H9 (cell line): ENCODE results near the gene STX8. TPM values are rescaled to one million over a fixed set of nuclear protein-coding genes. Genes with fewer than 3 reads are reported as not detected.

Experiments
- DNase-seq: peaks from one replicate; pipeline ENCODE4 v3.0.0-alpha.2; 2017
- H2AFZ ChIP-seq: one replicate; pipeline ENCODE4 v1.6.1; 2013; ENCODE audit warnings: mild to moderate bottlenecking, low read length, control low read depth, moderate library complexity
- H2AK5ac ChIP-seq: 2 replicates; pipeline ENCODE4 v1.6.1; 2013; ENCODE audit warnings: low read length, control low read depth, mixed read lengths; ENCODE audit not compliant: insufficient read length
- H2BK120ac ChIP-seq: one replicate; pipeline ENCODE4 v1.6.1; 2013; ENCODE audit warnings: low read depth, mild to moderate bottlenecking, low read length, control low read depth, inconsistent platforms; ENCODE audit not compliant: poor library complexity, severe bottlenecking
- H2BK12ac ChIP-seq: 2 replicates; pipeline ENCODE4 v1.6.1; 2013; ENCODE audit warnings: low read length, control low read depth, mixed read lengths, low read depth; ENCODE audit not compliant: insufficient read length
- H2BK15ac ChIP-seq: 2 replicates; pipeline ENCODE4 v1.6.1; 2013; ENCODE audit warnings: low read depth, low read length, control low read depth
- H2BK20ac ChIP-seq: one replicate; pipeline ENCODE4 v1.6.1; 2013; ENCODE audit warnings: low read depth, mild to moderate bottlenecking, low read length, control low read depth, inconsistent platforms; ENCODE audit not compliant: poor library complexity, severe bottlenecking
- H2BK5ac ChIP-seq: 2 replicates; pipeline ENCODE4 v1.6.1; 2013; ENCODE audit warnings: low read length, control low read depth, mixed read lengths; ENCODE audit not compliant: insufficient read length
- H3K14ac ChIP-seq: 2 replicates; pipeline ENCODE4 v1.6.1; 2013; ENCODE audit warnings: low read length, control low read depth; ENCODE audit not compliant: insufficient read depth
- H3K18ac ChIP-seq: 2 replicates; pipeline ENCODE4 v1.6.1; 2013; ENCODE audit warnings: low read depth, mild to moderate bottlenecking, mixed read lengths, low read length, control low read depth; ENCODE audit not compliant: insufficient read length
- H3K23ac ChIP-seq: 2 replicates; pipeline ENCODE4 v1.6.1; 2013; ENCODE audit warnings: low read length, control low read depth, mixed read lengths, low read depth; ENCODE audit not compliant: insufficient read length
- H3K23me2 ChIP-seq: 2 replicates; pipeline ENCODE4 v1.6.1; 2013; ENCODE audit warnings: low read depth, mild to moderate bottlenecking, mixed read lengths, low read length, control low read depth; ENCODE audit not compliant: insufficient read length, poor library complexity, severe bottlenecking
- H3K27ac ChIP-seq: 2 replicates; pipeline ENCODE4 v1.5.1; 2013; ENCODE audit warnings: low read length, control low read depth, mixed read lengths, low read depth; ENCODE audit not compliant: insufficient read length
- H3K27me3 ChIP-seq: 2 replicates; pipeline ENCODE4 v1.6.1; 2013; ENCODE audit warnings: low read length, control low read depth, inconsistent platforms; ENCODE audit not compliant: insufficient read depth
- H3K4ac ChIP-seq: 2 replicates; pipeline ENCODE4 v1.6.1; 2013; ENCODE audit warnings: low read depth, mild to moderate bottlenecking, control low read depth, inconsistent platforms, low read length, moderate library complexity
- H3K4me1 ChIP-seq: 2 replicates; pipeline ENCODE4 v1.6.1; 2013; ENCODE audit warnings: low read length, control low read depth, inconsistent platforms; ENCODE audit not compliant: insufficient read depth
- H3K4me2 ChIP-seq: 2 replicates; pipeline ENCODE4 v1.6.1; 2013; ENCODE audit warnings: low read length, control low read depth, mixed read lengths; ENCODE audit not compliant: insufficient read length, insufficient read depth
- H3K56ac ChIP-seq: 2 replicates; pipeline ENCODE4 v1.6.1; 2013; ENCODE audit warnings: low read depth, mild to moderate bottlenecking, mixed read lengths, low read length, control low read depth; ENCODE audit not compliant: insufficient read length
- H3K79me1 ChIP-seq: 2 replicates; pipeline ENCODE4 v1.6.1; 2013; ENCODE audit warnings: low read depth, mild to moderate bottlenecking, moderate library complexity, low read length, control low read depth, inconsistent platforms; ENCODE audit not compliant: insufficient read depth, poor library complexity, severe bottlenecking
- H3K79me2 ChIP-seq: 2 replicates; pipeline ENCODE4 v1.6.1; 2013; ENCODE audit warnings: low read length, control low read depth, inconsistent platforms; ENCODE audit not compliant: insufficient read depth
- H3K9ac ChIP-seq: 2 replicates; pipeline ENCODE4 v1.6.1; 2013; ENCODE audit warnings: low read length, control low read depth, mixed read lengths; ENCODE audit not compliant: insufficient read length; ENCODE audit errors: extremely low read depth
- H3K9me3 ChIP-seq: one replicate; pipeline ENCODE4 v1.6.1; 2013; ENCODE audit warnings: low read depth, low read length, inconsistent platforms; ENCODE audit not compliant: control insufficient read depth
- H3T11ph ChIP-seq: one replicate; pipeline ENCODE4 v1.6.1; 2013; ENCODE audit warnings: mild to moderate bottlenecking, low read length, control low read depth, inconsistent platforms
- H4K20me1 ChIP-seq: one replicate; pipeline ENCODE4 v1.6.1; 2013; ENCODE audit not compliant: control insufficient read depth, insufficient read length, insufficient read depth
- H4K5ac ChIP-seq: 2 replicates; pipeline ENCODE4 v1.6.1; 2013; ENCODE audit warnings: low read depth, mild to moderate bottlenecking, mixed read lengths, low read length, control low read depth; ENCODE audit not compliant: insufficient read length
- H4K8ac ChIP-seq: replicated peaks from 2 replicates; pipeline ENCODE4 v1.6.1; 2013; ENCODE audit warnings: low read length, control low read depth, mixed read lengths, low read depth; ENCODE audit not compliant: insufficient read length
- H4K91ac ChIP-seq: 2 replicates; pipeline ENCODE4 v1.6.1; 2013; ENCODE audit warnings: low read depth, mild to moderate bottlenecking, moderate library complexity, mixed read lengths, low read length, control low read depth; ENCODE audit not compliant: insufficient read length
- H3K27ac Mint-ChIP-seq, 3 experiments: 2 replicates in 2 of 3; 3 replicates in 1 of 3; pipeline ENCODE4 v1.8.0; 2020 to 2021; ENCODE audit warnings: mixed read lengths in 3 of 3, mild to moderate bottlenecking in 1 of 3, moderate library complexity in 1 of 3
- H3K27me3 Mint-ChIP-seq: 2 replicates; pipeline ENCODE4 v1.8.0; 2021; ENCODE audit warnings: low read depth, mild to moderate bottlenecking, moderate library complexity, mixed read lengths
- H3K36me3 Mint-ChIP-seq, 3 experiments: 2 replicates in 2 of 3; 3 replicates in 1 of 3; pipeline ENCODE4 v1.8.0; 2020 to 2021; ENCODE audit warnings: low read depth in 3 of 3, mixed read lengths in 3 of 3; ENCODE audit not compliant: insufficient read depth in 1 of 3
- H3K4me1 Mint-ChIP-seq, 2 experiments: 2 replicates each; pipeline ENCODE4 v1.8.0; 2020; ENCODE audit warnings: mixed read lengths in 2 of 2
- H3K4me3 Mint-ChIP-seq, 2 experiments: 2 replicates in 1 of 2; 3 replicates in 1 of 2; pipeline ENCODE4 v1.8.0; 2020 to 2021; ENCODE audit warnings: mild to moderate bottlenecking in 2 of 2, mixed read lengths in 2 of 2, moderate library complexity in 1 of 2
- H3K9me3 Mint-ChIP-seq, 2 experiments: 2 replicates in 1 of 2; 3 replicates in 1 of 2; pipeline ENCODE4 v1.8.0; 2020; ENCODE audit warnings: mild to moderate bottlenecking in 2 of 2, mixed read lengths in 2 of 2, moderate library complexity in 1 of 2
- CTCF ChIP-seq: fragments of 200-600 bp; sonication (generic); conservative IDR thresholded peaks from 3 replicates; pipeline ENCODE4 v1.8.0; 2021; ENCODE audit warnings: antibody characterized with exemption, mild to moderate bottlenecking
- WGBS: extraction: QIAGEN DNeasy Blood & Tissue Kit; methylation state at CpG from one replicate; pipeline ENCODE4 v1.1.7; 2013; ENCODE audit warnings: missing lambda C conversion rate, low lambda C conversion rate, mixed read lengths; ENCODE audit not compliant: insufficient read length; ENCODE audit errors: extremely low coverage; 5-methylcytosine and 5-hydroxymethylcytosine counted together
- total RNA-seq: library from RNA; stranded (reverse); gene quantifications from 2 replicates; pipeline ENCODE4 v1.2.1, GENCODE V29; 2021

STX8 gene
- total RNA-seq, 1 experiment from 2014 or later, result 55.1 TPM

- Histone ChIP-seq H3K27me3 (no peaks in the 10 kb centered on the region), H3K18ac (no peak overlapping the region), H4K20me1 (no peaks in the 10 kb centered on the region), H4K5ac (no peak overlapping the region), H3K4me2 (no peak overlapping the region), H2BK15ac (no peak overlapping the region), H2AFZ (no peak overlapping the region), H4K91ac (no peak overlapping the region), H2AK5ac (no peak overlapping the region), H4K8ac (no peak overlapping the region), H2BK5ac (no peak overlapping the region), H2BK12ac (no peak overlapping the region), H3K79me1 (no peaks in the 10 kb centered on the region), H3K14ac (no peak overlapping the region), H3K79me2 (no peaks in the 10 kb centered on the region), H3K23ac (no peak overlapping the region), H3K56ac (no peak overlapping the region), H3K23me2 (no peaks in the 10 kb centered on the region), H3K27ac (no peak overlapping the region), H2BK120ac (no peak overlapping the region), H3K4ac (no peak overlapping the region), H3T11ph (no peak overlapping the region), H3K9ac (no peak overlapping the region), H3K4me1 (peaks cover 11% of the 10 kb centered on the region; the same call in 1 of the 2 replicates), H3K9me3 (no peaks in the 10 kb centered on the region), H2BK20ac (no peak overlapping the region)
- DNase-seq, result no peak
- peaks cover 41 to 43% of the 10 kb centered on the region in 2 experiments for H3K4me1 Mint-ChIP-seq
- H3K27me3 Mint-ChIP-seq, result no peaks in the 10 kb centered on the region
- H3K36me3 Mint-ChIP-seq, result no peaks in the 10 kb centered on the region
- H3K4me3 Mint-ChIP-seq, result no peak overlapping the region
- no CpG with 5 or more reads among the region's 2 CpGs for WGBS
- no peaks in the 10 kb centered on the region for H3K9me3 Mint-ChIP-seq
- no peak for TF ChIP-seq CTCF
- no peak overlapping the region for H3K27ac Mint-ChIP-seq
Observed at GRCh38 chr17:9283909-9284308, 291.7 kb downstream of the STX8 start.
